Heart left ventricle (tissue), 16 donors: Measurements from ENCODE around the gene NFIA. TPM values are rescaled to one million over a fixed set of nuclear protein-coding genes. Genes with fewer than 3 reads are reported as not detected.

ENCODE experiments used
- ATAC-seq, 4 donors: fragments of 200-7000 bp; cut with Tn5 transposase; one replicate each; pipeline ENCODE4 v1.9.1; 2020 to 2022; ENCODE audit warnings: moderate library complexity in 4 of 4, mild to moderate bottlenecking in 3 of 4, moderate number of reproducible peaks in 1 of 4
- DNase-seq, 5 donors: peaks; one replicate each; pipeline ENCODE4 v3.0.0-alpha.2; 2020
- H3K27ac ChIP-seq, 12 donors: fragments of 200-600 bp; sonication (generic) in 4 of 12; one replicate each; pipeline versions ENCODE4 v1.5.0 to v1.8.0; 2016 to 2022; ENCODE audit warnings: mild to moderate bottlenecking in 2 of 12
- H3K27me3 ChIP-seq, 9 donors: fragments of 200-600 bp; sonication (generic) in 2 of 9; one replicate each; pipeline versions ENCODE4 v1.5.1 to v1.8.0; 2016 to 2022; ENCODE audit warnings: mild to moderate bottlenecking in 3 of 9
- H3K36me3 ChIP-seq, 9 donors: fragments of 200-600 bp; sonication (generic) in 2 of 9; one replicate each; pipeline versions ENCODE4 v1.5.0 to v1.8.0; 2018 to 2022; ENCODE audit warnings: mild to moderate bottlenecking in 2 of 9
- H3K4me1 ChIP-seq, 12 donors: fragments of 200-600 bp; sonication (generic) in 4 of 12; one replicate each; pipeline versions ENCODE4 v1.5.0 to v1.8.0; 2016 to 2022; ENCODE audit warnings: mild to moderate bottlenecking in 3 of 12
- H3K4me3 ChIP-seq, 12 donors: fragments of 200-600 bp; sonication (generic) in 4 of 12; one replicate each; pipeline versions ENCODE4 v1.5.0 to v1.8.0; 2017 to 2022; ENCODE audit warnings: mild to moderate bottlenecking in 9 of 12, moderate library complexity in 4 of 12
- H3K9me3 ChIP-seq, 12 donors: fragments of 200-600 bp; sonication (generic) in 4 of 12; one replicate each; pipeline versions ENCODE4 v1.5.0 to v1.8.0; 2016 to 2022; ENCODE audit warnings: mild to moderate bottlenecking in 1 of 12
- CTCF ChIP-seq, 12 donors: fragments of 200-600 bp; sonication (generic) in 4 of 12; IDR thresholded peaks; one replicate each; pipeline versions ENCODE4 v1.5.0 to v1.8.0; 2018 to 2022; ENCODE audit warnings: antibody characterized with exemption in 12 of 12, mild to moderate bottlenecking in 5 of 12
- POLR2A ChIP-seq, 2 donors: fragments of 450-650 bp; IDR thresholded peaks; one replicate each; pipeline ENCODE4 v1.6.1; 2017; ENCODE audit warnings: antibody characterized with exemption in 2 of 2, mild to moderate bottlenecking in 2 of 2, moderate library complexity in 2 of 2
- WGBS, 4 donors: extraction: QIAGEN DNeasy Blood & Tissue Kit in 2 of 4; methylation state at CpG; one replicate each; pipeline versions ENCODE4 v1.1.5 to v1.1.7; 2013 to 2018; 5-methylcytosine and 5-hydroxymethylcytosine counted together
- intact Hi-C, 10 donors: fragments of 100-400 bp; cut with DNase I; formaldehyde crosslinking; loops; one replicate each; pipeline versions ENCODE4 v1.11.1 to v1.14.2; 2022
- polyA plus RNA-seq, 2 donors: library from polyadenylated mRNA; stranded (reverse); fragments of 200-250 nt; gene quantifications; one replicate each; pipeline ENCODE4 v1.2.3, GENCODE V29; 2013
- total RNA-seq, 9 donors: library from RNA; depleted of rRNA in 2 of 9; stranded (reverse); fragments of >200 nt in 2 of 9; fragmentation: NEBNext Ultra II Directional in 3 of 9; extraction: Animal tissue kit (Norgen Biotek cat#: 25700) in 3 of 9; gene quantifications; one replicate each; pipeline versions ENCODE4 v1.1.0 to v1.2.4, GENCODE V29; 2016 to 2023
- donor health status: ischemic (EF 13 %, LVEDD 7.1; RV severe dilation, severe dysfunction).
- donor health status: healthy with polysubstance abuse.
- donor health status: DM: no; HTN: yes; CAD: no.
- donor health status: DM: no; HTN: no; CAD: no.
- donor health status: ischemic (EF 25% LVEDD 6.9; RV normal size, moderate dysfunction).
- donor health status: ischemic (EF 25% LVEDD 5.7; RV mildly dilated, moderate dysfunction).
- donor health status: healthy.
- donor health status: DM: yes; HTN: yes; CAD: no.
- donor health status: ischemic (EF 35%, LVEDD 5.7; RV mildly dilated, moderate dysfunction).
- donor health status: nonischemic (EF 11% LVEDD 7.7; RV severe dilation, severe dysfunction).
- donor health status: DM: yes; HTN: yes; CAD: no.
- donor health status: PGD.
- donor health status: ischemic (EF 29% LVEDD 5.4; RV normal size, mild dysfunction).
- donor health status: nonischemic (EF 23%, LVEDD 6.1; RV moderate dilation, normal function).

The NFIA gene
- total and polyA plus RNA-seq, 11 donors, result 12.7 to 121 (median 96.5) TPM

DNA sequence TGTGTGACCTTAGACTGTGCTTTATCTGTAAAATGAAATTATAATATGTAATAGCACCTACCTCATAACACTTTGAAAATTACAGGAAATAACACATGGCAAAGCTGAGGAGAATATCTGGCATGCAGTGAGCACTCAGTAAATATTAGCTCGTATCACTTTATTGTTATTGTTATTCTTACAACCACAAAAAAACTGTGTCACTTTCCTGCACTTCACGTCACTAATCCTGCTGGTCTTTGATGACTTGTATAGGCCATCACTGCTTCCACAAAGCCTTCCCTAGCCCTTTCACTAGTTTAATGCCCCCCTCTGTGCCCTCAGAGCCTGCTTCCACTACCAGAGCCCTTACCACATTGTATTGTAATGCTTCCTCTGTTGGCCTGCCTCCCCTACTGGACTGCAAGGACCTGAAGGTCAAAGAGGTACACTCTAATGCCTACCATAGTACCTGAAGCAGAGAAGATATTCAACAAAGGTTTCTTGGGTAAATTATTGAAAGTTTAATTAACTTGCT, 231.6 kb downstream of the NFIA start:
- no peaks in the 10 kb centered on the region for H3K36me3 ChIP-seq
- peak in 1 of 4 donors; percentile 24 for ATAC-seq
- intact Hi-C loops, result loop anchor here in 1 of 10 donors (10.0 kb wide), 1 partner anchor 59 kb away; no protein-coding TSS in a partner anchor
- H3K27ac ChIP-seq, result no peak overlapping the region
- H3K4me1 ChIP-seq, result peaks cover 0 to 33% (median 17%) of the 10 kb centered on the region in 12 donors
- no peaks in the 10 kb centered on the region for H3K27me3 ChIP-seq
- TF ChIP-seq POLR2A (IDR thresholded peaks at IDR 0.05) (no peak), CTCF (IDR thresholded peaks at IDR 0.05) (no peak)
- no peaks in the 10 kb centered on the region for H3K9me3 ChIP-seq
- no peak for DNase-seq
- no peak overlapping the region for H3K4me3 ChIP-seq
- 54 to 78% (median 64%) methylated on average over 2 of the region's 2 CpGs for WGBS, 4 donors

GRCh38 chr1:61315011-61315410, 232.7 kb downstream of the NFIA start:
- ATAC-seq (no peak), DNase-seq (no peak)
- TF ChIP-seq POLR2A (IDR thresholded peaks at IDR 0.05) (no peak), CTCF (IDR thresholded peaks at IDR 0.05) (no peak)
- Histone ChIP-seq H3K9me3 (no peaks in the 10 kb centered on the region), H3K27ac (no peak overlapping the region), H3K27me3 (no peaks in the 10 kb centered on the region), H3K4me1 (peaks cover 0 to 41% (median 25%) of the 10 kb centered on the region in 12 donors), H3K4me3 (no peak overlapping the region), H3K36me3 (no peaks in the 10 kb centered on the region)
- 87 to 89% (median 87%) methylated on average over 4 of the region's 4 CpGs for WGBS, 4 donors
- intact Hi-C loops, result loop anchor here in 2 of 10 donors (5.0 to 10.0 kb wide), 2 partner anchors 60 to 73 kb away; no protein-coding TSS in a partner anchor

DNA sequence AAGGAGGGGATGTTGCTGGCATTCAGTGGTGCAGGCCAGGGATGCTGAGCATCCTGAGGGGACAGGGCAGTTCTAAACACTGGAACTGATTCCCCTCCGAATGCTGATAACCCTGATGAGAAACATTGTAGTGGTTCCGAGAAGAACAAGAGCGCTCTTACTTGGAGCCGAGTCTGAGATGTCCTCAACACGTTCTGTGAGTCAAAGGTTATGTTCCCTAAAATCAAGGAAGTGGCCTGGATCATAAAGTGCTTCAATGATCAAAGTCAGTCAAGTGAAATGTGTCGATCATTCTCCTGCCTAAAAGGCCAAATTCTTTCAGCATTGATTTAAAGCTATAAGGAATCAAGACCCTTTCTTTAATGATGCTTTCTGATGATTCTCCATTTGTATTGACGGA, 234.1 kb downstream of the NFIA start:
- DNase-seq (no peak), ATAC-seq (peak in 1 of 4 donors; percentile 23)
- TF ChIP-seq CTCF (IDR thresholded peaks at IDR 0.05), result no peak
- no peak for TF ChIP-seq POLR2A (IDR thresholded peaks at IDR 0.05)
- H3K4me1 ChIP-seq, result peaks cover 3 to 47% (median 31%) of the 10 kb centered on the region in 12 donors
- H3K9me3 ChIP-seq, result no peaks in the 10 kb centered on the region
- H3K36me3 ChIP-seq, result no peaks in the 10 kb centered on the region
- intact Hi-C loops, result loop anchor here in 2 of 10 donors (5.0 to 10.0 kb wide), 2 partner anchors 62 to 74 kb away; no protein-coding TSS in a partner anchor
- peak overlapping the region in 3 of 12 donors; percentile 0 to 70 (median 21) for H3K27ac ChIP-seq
- WGBS, 4 donors, result 62 to 66% (median 63%) methylated on average over 7 of the region's 7 CpGs
- H3K4me3 ChIP-seq, result no peak overlapping the region
- no peaks in the 10 kb centered on the region for H3K27me3 ChIP-seq

GRCh38 chr1:61318319-61319125, 236.2 kb downstream of the NFIA start:
- no peaks in the 10 kb centered on the region for H3K27me3 ChIP-seq
- intact Hi-C loops, result loop anchor here in 2 of 10 donors (5.0 to 10.0 kb wide), 2 partner anchors 64 to 76 kb away; no protein-coding TSS in a partner anchor
- TF ChIP-seq CTCF (IDR thresholded peaks at IDR 0.05) (no peak), POLR2A (IDR thresholded peaks at IDR 0.05) (no peak)
- peaks cover 0 to 5% (median 0%) of the 10 kb centered on the region in 12 donors for H3K9me3 ChIP-seq
- ATAC-seq, result peak; percentile 62 to 82 (median 80)
- H3K4me3 ChIP-seq, result peak overlapping the region in 9 of 12 donors; percentile 1 to 28 (median 15)
- H3K4me1 ChIP-seq, result peaks cover 3 to 47% (median 31%) of the 10 kb centered on the region in 12 donors
- WGBS, 4 donors, result 25 to 33% (median 31%) methylated on average over 8 of the region's 8 CpGs
- peak overlapping the region; percentile 11 to 73 (median 58) for H3K27ac ChIP-seq
- H3K36me3 ChIP-seq, result no peaks in the 10 kb centered on the region
- DNase-seq, result peak in 1 of 5 donors; percentile 24
